Left cardiac atrium (tissue), 4 donors: ENCODE measurements around the gene SRRM3. TPM values are rescaled to one million over a fixed set of nuclear protein-coding genes. Genes with fewer than 3 reads are reported as not detected.
A peak's percentile ranks its signal among the peaks of the same experiment; 100 is the strongest.
"Not testable (repeated sequence)": the region's sequence is repeated elsewhere in the genome, so short reads cannot be mapped to it uniquely, and the experiment has no call there.

Experiments used
- ATAC-seq, 2 donors: fragments of 200-7000 bp; cut with Tn5 transposase; one replicate each; pipeline ENCODE4 v1.9.1; 2020; ENCODE audit warnings: mild to moderate bottlenecking in 2 of 2, moderate library complexity in 2 of 2
- DNase-seq: peaks from one replicate; pipeline ENCODE4 v3.0.0-alpha.2; 2020
- intact Hi-C, 2 donors: fragments of 100-400 bp; cut with DNase I; formaldehyde crosslinking; loops; one replicate each; pipeline versions ENCODE4 v1.14.1 to v1.15.1; 2022 to 2023
- total RNA-seq, 2 donors: library from RNA; stranded (reverse); fragmentation: NEBNext Ultra II Directional; extraction: Animal tissue kit (Norgen Biotek cat#: 25700); gene quantifications; one replicate each; pipeline ENCODE4 v1.2.1, GENCODE V29; 2021
- donor health status: DM: no; HTN: yes; CAD: no.
- donor health status: DM: no; HTN: yes; CAD: no; lungs with severe emphysema.
- donor health status: DM: yes; HTN: yes; CAD: no.
- donor health status: Dilated cardiomyopathy.

The SRRM3 gene
- total RNA-seq, 2 donors from 2014 or later: 19.7 to 27.4 TPM

GRCh38 chr7:76252021-76252420, 50.3 kb downstream of the SRRM3 start:
- no peak for ATAC-seq
- intact Hi-C loops: no loop called here
- DNase-seq: no peak

- intact Hi-C loops: no loop called here
- DNase-seq (no peak), ATAC-seq (no peak)
These were observed 53.1 kb downstream of the SRRM3 start for GRCh38 chr7:76254781-76255180.

- ATAC-seq (no peak), DNase-seq (no peak)
- intact Hi-C loops: no loop called here
These were observed 56.3 kb downstream of the SRRM3 start for GRCh38 chr7:76257973-76258372.

- ATAC-seq (peak in 1 of 2 donors; percentile 39), DNase-seq (no peak)
- intact Hi-C loops: loop anchor here in 1 of 2 donors (5.0 kb wide), 1 partner anchor 82 kb away; no protein-coding TSS in a partner anchor
These were observed 57.7 kb downstream of the SRRM3 start for GRCh38 chr7:76259124-76260093.

- peak; percentile 38 to 69 for ATAC-seq
- no peak for DNase-seq
- intact Hi-C loops: loop anchor here in 1 of 2 donors (5.0 kb wide), 1 partner anchor 83 kb away; no protein-coding TSS in a partner anchor
These were observed 58.5 kb downstream of the SRRM3 start for GRCh38 chr7:76260171-76260703.

- DNase-seq (no peak), ATAC-seq (no peak)
- intact Hi-C loops: loop anchor here in 1 of 2 donors (5.0 kb wide), 1 partner anchor 84 kb away; no protein-coding TSS in a partner anchor
These were observed 59.6 kb downstream of the SRRM3 start for GRCh38 chr7:76261329-76261728.

GRCh38 chr7:76261931-76262330, 60.2 kb downstream of the SRRM3 start:
- ATAC-seq (no peak), DNase-seq (no peak)
- intact Hi-C loops: loop anchor here in 1 of 2 donors (5.0 kb wide), 1 partner anchor 85 kb away; no protein-coding TSS in a partner anchor

- peak; percentile 62 for DNase-seq
- intact Hi-C loops: loop anchor here in 1 of 2 donors (5.0 kb wide), 1 partner anchor 86 kb away; no protein-coding TSS in a partner anchor
- peak in 1 of 2 donors; percentile 71 for ATAC-seq
These were observed 61.1 kb downstream of the SRRM3 start for GRCh38 chr7:76262683-76263402.

- no peak for DNase-seq
- ATAC-seq: no peak
- intact Hi-C loops: no loop called here
These were observed 63.6 kb downstream of the SRRM3 start for GRCh38 chr7:76265299-76265698.

- ATAC-seq (peak in 1 of 2 donors; percentile 16), DNase-seq (no peak)
- intact Hi-C loops: no loop called here
These were observed 65.6 kb downstream of the SRRM3 start for GRCh38 chr7:76267107-76267893.

- DNase-seq (no peak), ATAC-seq (no peak)
- intact Hi-C loops: no loop called here
These were observed 66.1 kb downstream of the SRRM3 start for GRCh38 chr7:76267894-76268183.

GRCh38 chr7:76268376-76268775, 66.7 kb downstream of the SRRM3 start:
- DNase-seq (no peak), ATAC-seq (no peak)
- intact Hi-C loops: no loop called here

GRCh38 chr7:76269895-76270294, 68.2 kb downstream of the SRRM3 start:
- intact Hi-C loops: no loop called here
- no peak for DNase-seq
- ATAC-seq: peak in 1 of 2 donors; percentile 30

- ATAC-seq, intact Hi-C loops: not testable (repeated sequence)
These were observed 69.7 kb downstream of the SRRM3 start for GRCh38 chr7:76271384-76271783.

GRCh38 chr7:76272142-76272541, 70.4 kb downstream of the SRRM3 start:
- intact Hi-C loops: no loop called here

More at GRCh38 chr7:76271384-76271783, 69.7 kb downstream of the SRRM3 start:
- DNase-seq: not testable (repeated sequence)

GRCh38 chr7:76272851-76273497, 71.3 kb downstream of the SRRM3 start:
- ATAC-seq (no peak), DNase-seq (no peak)
- intact Hi-C loops: no loop called here

More at GRCh38 chr7:76272142-76272541, 70.4 kb downstream of the SRRM3 start:
- ATAC-seq (no peak), DNase-seq (no peak)

- intact Hi-C loops: no loop called here
- no peak for DNase-seq
- no peak for ATAC-seq
These were observed 71.8 kb downstream of the SRRM3 start for GRCh38 chr7:76273503-76273902.

GRCh38 chr7:76278540-76278939, 76.8 kb downstream of the SRRM3 start:
- no peak for ATAC-seq
- intact Hi-C loops: no loop called here
- DNase-seq: no peak
